Pancreas (tissue), 10 donors: ENCODE data around the gene FAM124A. TPM values are rescaled to one million over a fixed set of nuclear protein-coding genes. Genes with fewer than 3 reads are reported as not detected.

Experiments
- ATAC-seq, 4 donors: fragments of 200-7000 bp; cut with Tn5 transposase; one replicate each; pipeline versions ENCODE4 v1.8.0 to v1.9.1; 2020; ENCODE audit warnings: mild to moderate bottlenecking in 4 of 4, moderate library complexity in 4 of 4
- DNase-seq, 6 donors: peaks; one replicate each; pipeline ENCODE4 v3.0.0-alpha.2; 2020
- FAIRE-seq: peaks from 2 replicates; lab custom pipeline; 2012; peaks lifted over from hg19 to GRCh38; lab: Jason Lieb, UNC
- H3K27ac ChIP-seq, 4 donors: fragments of 200-600 bp; sonication (generic); 1 replicate in 3 of 4; 2 replicates in 1 of 4; pipeline versions ENCODE4 v1.5.0 to v1.8.0; 2020
- H3K27me3 ChIP-seq, 4 donors: fragments of 200-600 bp; one replicate each; pipeline ENCODE4 v1.8.0; 2021
- H3K36me3 ChIP-seq, 3 donors: fragments of 200-600 bp; sonication (generic) in 1 of 3; one replicate each; pipeline versions ENCODE4 v1.5.0 to v1.8.0; 2020 to 2021
- H3K4me1 ChIP-seq, 3 donors: fragments of 200-600 bp; one replicate each; pipeline ENCODE4 v1.8.0; 2021
- H3K4me3 ChIP-seq, 4 donors: fragments of 200-600 bp; sonication (generic) in 2 of 4; one replicate each; pipeline versions ENCODE4 v1.5.0 to v1.8.0; 2020 to 2021
- H3K9me3 ChIP-seq, 4 donors: fragments of 200-600 bp; one replicate each; pipeline ENCODE4 v1.8.0; 2021
- WGBS, 2 donors: extraction: QIAGEN DNeasy Blood & Tissue Kit; methylation state at CpG; one replicate each; pipeline ENCODE4 v1.1.7; 2013; 5-methylcytosine and 5-hydroxymethylcytosine counted together
- intact Hi-C, 3 donors: fragments of 100-400 bp; cut with DNase I; formaldehyde crosslinking; loops; one replicate each; pipeline versions ENCODE4 v1.11.1 to v1.14.2; 2022
- polyA plus RNA-seq, 2 donors: library from polyadenylated mRNA; stranded (reverse); fragments of 200-250 nt; gene quantifications; one replicate each; pipeline ENCODE4 v1.2.3, GENCODE V29; 2013
- total RNA-seq, 6 donors: library from RNA; stranded (reverse); fragmentation: NEBNext Ultra II Directional in 4 of 6; extraction: Animal tissue kit (Norgen Biotek cat#: 25700) in 4 of 6; gene quantifications; one replicate each; pipeline versions ENCODE4 v1.2.1 to v1.2.4, GENCODE V29; 2021 to 2023
- TF ChIP-seq, protein P1 (sequence below), 4 donors: fragments of 200-600 bp; sonication (generic) in 3 of 4; IDR thresholded peaks; one replicate each; pipeline versions ENCODE4 v1.5.0 to v1.8.0; 2021; ENCODE audit warnings: antibody characterized with exemption in 4 of 4
- donor health status: healthy with polysubstance abuse.
- donor health status: DM: no; HTN: no; CAD: no; lungs with moderate emphysema.
- donor health status: DM: no; HTN: no; CAD: no.
- donor health status: control.
- donor health status: control.
- donor health status: Bipolar disorder and iron deficiency.
- donor health status: DM: yes; HTN: yes; CAD: no.
- donor health status: DM: no; HTN: no; CAD: no.
- donor health status: DM: no; HTN: no; CAD: no.
- donor health status: DM: yes; HTN: yes; CAD: no.

Gene FAM124A
- total and polyA plus RNA-seq, 8 donors, result 0.47 to 1.6 (median 0.77) TPM

DNA sequence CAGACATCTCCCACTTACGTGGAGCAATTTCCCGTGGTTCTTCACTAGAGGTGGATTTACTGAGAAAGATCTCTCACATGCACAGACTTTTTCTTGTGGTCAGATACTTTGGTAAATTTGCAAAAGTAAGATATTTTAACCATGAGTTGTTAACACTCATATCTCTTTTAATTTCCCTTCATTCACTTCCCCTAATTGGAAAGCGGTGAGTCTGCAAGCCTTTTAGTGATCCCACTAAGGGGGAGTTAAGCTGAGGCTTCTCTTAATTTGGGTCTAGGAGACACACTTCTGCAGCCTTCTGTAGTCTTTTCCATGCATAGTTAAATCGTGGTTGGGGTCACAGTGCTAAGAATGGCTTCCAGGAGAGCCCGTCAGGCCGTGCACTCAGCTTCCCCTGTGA lies 86.6 kb downstream of the FAM124A start:
- FAIRE-seq, result no peak
- no peak for ATAC-seq
- TF ChIP-seq, protein P1, sequence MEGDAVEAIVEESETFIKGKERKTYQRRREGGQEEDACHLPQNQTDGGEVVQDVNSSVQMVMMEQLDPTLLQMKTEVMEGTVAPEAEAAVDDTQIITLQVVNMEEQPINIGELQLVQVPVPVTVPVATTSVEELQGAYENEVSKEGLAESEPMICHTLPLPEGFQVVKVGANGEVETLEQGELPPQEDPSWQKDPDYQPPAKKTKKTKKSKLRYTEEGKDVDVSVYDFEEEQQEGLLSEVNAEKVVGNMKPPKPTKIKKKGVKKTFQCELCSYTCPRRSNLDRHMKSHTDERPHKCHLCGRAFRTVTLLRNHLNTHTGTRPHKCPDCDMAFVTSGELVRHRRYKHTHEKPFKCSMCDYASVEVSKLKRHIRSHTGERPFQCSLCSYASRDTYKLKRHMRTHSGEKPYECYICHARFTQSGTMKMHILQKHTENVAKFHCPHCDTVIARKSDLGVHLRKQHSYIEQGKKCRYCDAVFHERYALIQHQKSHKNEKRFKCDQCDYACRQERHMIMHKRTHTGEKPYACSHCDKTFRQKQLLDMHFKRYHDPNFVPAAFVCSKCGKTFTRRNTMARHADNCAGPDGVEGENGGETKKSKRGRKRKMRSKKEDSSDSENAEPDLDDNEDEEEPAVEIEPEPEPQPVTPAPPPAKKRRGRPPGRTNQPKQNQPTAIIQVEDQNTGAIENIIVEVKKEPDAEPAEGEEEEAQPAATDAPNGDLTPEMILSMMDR (IDR thresholded peaks at IDR 0.05), result no peak
- H3K4me3 ChIP-seq, result no peak overlapping the region
- H3K4me1 ChIP-seq, result no peaks in the 10 kb centered on the region
- no peaks in the 10 kb centered on the region for H3K9me3 ChIP-seq
- DNase-seq, result no peak
- no peaks in the 10 kb centered on the region for H3K36me3 ChIP-seq
- 73 to 77% methylated on average over 6 of the region's 6 CpGs for whole genome bisulfite sequencing, 2 donors
- H3K27me3 ChIP-seq, result no peaks in the 10 kb centered on the region
- intact Hi-C loops, result no loop called here
- no peak overlapping the region for H3K27ac ChIP-seq

DNA sequence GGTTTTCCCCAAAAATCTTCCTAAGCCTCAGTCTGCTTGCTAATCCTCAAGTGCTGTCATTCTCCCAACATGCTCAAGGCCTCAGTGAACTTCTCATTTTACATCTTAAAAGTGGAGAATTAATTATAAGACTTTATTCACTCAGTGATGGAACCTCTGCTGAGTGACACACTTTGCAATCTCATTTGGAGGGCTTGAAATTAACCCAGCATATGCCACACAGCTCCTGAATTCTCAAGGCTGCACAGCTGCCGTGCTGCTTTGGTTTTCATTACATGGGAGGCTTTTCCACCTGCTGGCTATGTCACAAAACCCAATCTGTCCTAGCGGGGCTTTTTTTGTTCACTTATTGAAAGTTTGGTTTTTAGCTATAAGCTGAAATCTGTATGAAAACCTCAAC lies 89.0 kb downstream of the FAM124A start:
- DNase-seq (no peak), ATAC-seq (no peak), FAIRE-seq (no peak)
- no peaks in the 10 kb centered on the region for H3K27me3 ChIP-seq
- 90 to 97% methylated on average over 2 of the region's 2 CpGs for WGBS, 2 donors
- H3K36me3 ChIP-seq, result no peaks in the 10 kb centered on the region
- no peaks in the 10 kb centered on the region for H3K9me3 ChIP-seq
- no peak overlapping the region for H3K27ac ChIP-seq
- intact Hi-C loops, result no loop called here
- TF ChIP-seq, protein P1 (IDR thresholded peaks at IDR 0.05), result no peak
- H3K4me1 ChIP-seq, result no peaks in the 10 kb centered on the region
- no peak overlapping the region for H3K4me3 ChIP-seq

DNA sequence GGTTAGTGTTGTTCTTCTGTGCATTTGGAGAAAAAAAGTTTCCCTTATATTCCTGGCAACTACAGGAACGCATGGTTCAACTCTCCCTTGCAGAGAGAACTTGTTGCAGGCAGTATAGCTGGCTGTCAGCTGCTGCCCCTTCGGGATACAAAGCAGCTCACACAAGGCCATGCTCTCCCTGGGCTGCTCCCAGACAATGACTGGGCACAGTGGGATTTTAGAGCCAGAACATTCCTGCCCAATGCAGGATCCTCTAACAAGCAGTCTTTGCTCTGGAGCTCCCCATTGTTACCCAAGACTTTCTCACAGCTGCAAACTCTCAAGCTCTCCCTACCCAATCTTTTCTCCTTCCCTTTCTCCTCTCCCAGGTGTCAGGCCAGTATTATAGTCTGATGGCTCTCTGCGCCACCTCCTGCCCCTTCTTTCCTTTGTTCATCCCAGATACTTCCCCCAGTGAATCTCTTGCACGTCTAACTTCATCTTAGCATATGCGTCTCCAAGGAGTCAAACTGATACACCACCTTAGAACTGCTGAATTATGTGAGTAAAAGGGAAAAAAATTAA lies 89.8 kb downstream of the FAM124A start:
- 89 to 95% methylated on average over 5 of the region's 5 CpGs for WGBS, 2 donors
- H3K9me3 ChIP-seq, result no peaks in the 10 kb centered on the region
- no peaks in the 10 kb centered on the region for H3K27me3 ChIP-seq
- no peak for FAIRE-seq
- no peaks in the 10 kb centered on the region for H3K36me3 ChIP-seq
- no peaks in the 10 kb centered on the region for H3K4me1 ChIP-seq
- TF ChIP-seq, protein P1 (IDR thresholded peaks at IDR 0.05), result no peak
- H3K4me3 ChIP-seq, result no peak overlapping the region
- no peak for ATAC-seq
- intact Hi-C loops, result no loop called here
- H3K27ac ChIP-seq, result no peak overlapping the region
- DNase-seq, result no peak

DNA sequence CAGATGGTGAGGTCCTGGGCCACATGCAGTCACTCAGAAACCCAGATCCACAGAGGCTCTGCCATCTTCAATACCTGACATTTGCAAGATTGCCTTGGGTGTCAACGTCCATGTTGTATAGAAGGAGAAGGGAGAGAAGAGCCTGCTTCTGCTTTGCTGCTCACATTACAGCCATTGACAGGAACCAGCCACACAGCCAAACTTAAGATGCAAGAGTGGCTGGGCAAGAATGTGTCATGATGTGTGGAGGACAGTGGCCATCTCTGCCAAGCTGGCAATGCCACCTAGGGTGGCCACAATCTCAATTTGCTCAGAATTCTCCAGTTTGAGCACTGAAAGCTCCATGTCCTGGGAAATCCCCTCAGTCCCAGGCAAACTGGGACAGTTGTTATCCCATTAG lies 91.4 kb downstream of the FAM124A start:
- intact Hi-C loops, result no loop called here
- Histone ChIP-seq H3K4me3 (no peak overlapping the region), H3K27me3 (no peaks in the 10 kb centered on the region), H3K27ac (no peak overlapping the region), H3K36me3 (no peaks in the 10 kb centered on the region), H3K9me3 (no peaks in the 10 kb centered on the region), H3K4me1 (no peaks in the 10 kb centered on the region)
- DNase-seq, result no peak
- ATAC-seq, result no peak
- FAIRE-seq, result no peak
- TF ChIP-seq, protein P1 (IDR thresholded peaks at IDR 0.05), result no peak
- WGBS, 2 donors, result 63 to 79% methylated on average over 1 of the region's 1 CpG

DNA sequence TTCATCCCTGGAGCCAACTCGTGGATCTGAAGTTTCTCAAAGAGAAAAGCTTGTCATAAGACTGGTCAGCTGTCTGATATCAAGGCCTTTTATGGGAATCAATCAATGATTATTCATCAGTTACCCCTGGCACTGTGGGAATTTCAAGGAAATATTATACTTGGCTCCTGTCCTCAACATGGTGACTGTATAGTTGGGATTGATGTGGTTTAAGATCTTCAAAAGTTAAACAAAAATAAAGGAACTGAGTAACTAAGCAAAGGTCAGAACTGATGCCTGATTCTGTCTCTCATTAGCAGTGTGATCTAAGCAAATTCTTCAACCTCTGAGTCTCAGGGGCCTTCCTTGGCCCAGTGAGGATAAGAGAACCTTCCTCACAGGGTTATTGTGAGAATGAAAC lies 95.1 kb downstream of the FAM124A start:
- Histone ChIP-seq H3K36me3 (no peaks in the 10 kb centered on the region), H3K27ac (no peak overlapping the region), H3K27me3 (no peaks in the 10 kb centered on the region), H3K9me3 (no peaks in the 10 kb centered on the region), H3K4me3 (no peak overlapping the region), H3K4me1 (no peaks in the 10 kb centered on the region)
- FAIRE-seq (no peak), DNase-seq (no peak), ATAC-seq (no peak)
- TF ChIP-seq, protein P1 (IDR thresholded peaks at IDR 0.05), result no peak
- intact Hi-C loops, result no loop called here
- WGBS, 2 donors, result 41 to 47% methylated on average over 1 of the region's 1 CpG
